HG03565 (cell line): ENCODE data around the gene TCF4.

Experiments used
- ATAC-seq: cut with Tn5 transposase; IDR thresholded peaks from one replicate; pipeline ENCODE4 v1.9.1; 2021; ENCODE audit warnings: mild to moderate bottlenecking, moderate library complexity; ENCODE audit not compliant: unreplicated experiment

Gene TCF4

GRCh38 chr18:55418439-55418838 is 169.6 kb downstream of the TCF4 start:
- no peak for ATAC-seq

- no peak for ATAC-seq
Observed at GRCh38 chr18:55416791-55417190, 171.2 kb downstream of the TCF4 start.

GRCh38 chr18:55415258-55415871 is 172.6 kb downstream of the TCF4 start:
- ATAC-seq: peak; percentile 74

GRCh38 chr18:55414475-55414874 is 173.5 kb downstream of the TCF4 start:
- ATAC-seq: no peak

GRCh38 chr18:55413474-55413873 is 174.5 kb downstream of the TCF4 start:
- no peak for ATAC-seq

- ATAC-seq: no peak
Observed at GRCh38 chr18:55407774-55408535, 180.0 kb downstream of the TCF4 start.

GRCh38 chr18:55407191-55407590 is 180.8 kb downstream of the TCF4 start:
- ATAC-seq: no peak

- no peak for ATAC-seq
Observed at GRCh38 chr18:55406451-55406991, 181.5 kb downstream of the TCF4 start.

GRCh38 chr18:55405893-55406406 is 182.0 kb downstream of the TCF4 start:
- ATAC-seq: no peak

- ATAC-seq: no peak
Observed at GRCh38 chr18:55405475-55405874, 182.5 kb downstream of the TCF4 start.

GRCh38 chr18:55404832-55405465 is 183.0 kb downstream of the TCF4 start:
- no peak for ATAC-seq

GRCh38 chr18:55404136-55404830 is 183.7 kb downstream of the TCF4 start:
- ATAC-seq: no peak

- ATAC-seq: no peak
Observed at GRCh38 chr18:55403421-55403949, 184.5 kb downstream of the TCF4 start.

- no peak for ATAC-seq
Observed at GRCh38 chr18:55402731-55403405, 185.1 kb downstream of the TCF4 start.

- ATAC-seq: no peak
Observed at GRCh38 chr18:55401638-55402191, 186.3 kb downstream of the TCF4 start.

- no peak for ATAC-seq
Observed at GRCh38 chr18:55400590-55401541, 187.1 kb downstream of the TCF4 start.

GRCh38 chr18:55400081-55400480 is 187.9 kb downstream of the TCF4 start:
- no peak for ATAC-seq

GRCh38 chr18:55398858-55399257 is 189.1 kb downstream of the TCF4 start:
- ATAC-seq: no peak

GRCh38 chr18:55396979-55397378 is 191.0 kb downstream of the TCF4 start:
- no peak for ATAC-seq
